Neural progenitor cell (in vitro differentiated cells): ENCODE measurements around the gene NEK4. TPM values are rescaled to one million over a fixed set of nuclear protein-coding genes. Genes with fewer than 3 reads are reported as not detected.

Experiments used
- DNase-seq: peaks from one replicate; pipeline ENCODE4 v3.0.0-alpha.2; 2016; ENCODE audit warnings: low spot score
- H2AFZ ChIP-seq: fragments of 200-600 bp; sonication (generic); replicated peaks from 2 replicates; pipeline ENCODE4 v1.6.1; 2016; ENCODE audit warnings: antibody characterized with exemption
- H3F3A ChIP-seq: fragments of 200-600 bp; sonication (generic); 2 replicates; pipeline ENCODE4 v1.6.1; 2016; ENCODE audit warnings: antibody characterized with exemption, low read depth
- H3K27ac ChIP-seq: fragments of 200-600 bp; sonication (generic); 2 replicates; pipeline ENCODE4 v1.5.1; 2016; ENCODE audit warnings: mild to moderate bottlenecking
- H3K27me3 ChIP-seq: fragments of 200-600 bp; sonication (generic); 2 replicates; pipeline ENCODE4 v1.6.1; 2016; ENCODE audit warnings: mild to moderate bottlenecking, moderate library complexity
- H3K36me3 ChIP-seq: fragments of 200-600 bp; sonication (generic); 2 replicates; pipeline ENCODE4 v1.5.1; 2016
- H3K4me1 ChIP-seq: fragments of 200-600 bp; sonication (generic); 2 replicates; pipeline ENCODE4 v1.6.1; 2016; ENCODE audit warnings: mixed run types
- H3K4me2 ChIP-seq: fragments of 200-600 bp; sonication (generic); 2 replicates; pipeline ENCODE4 v1.6.1; 2016
- H3K4me3 ChIP-seq: fragments of 200-600 bp; sonication (generic); 2 replicates; pipeline ENCODE4 v1.5.1; 2016
- H3K79me2 ChIP-seq: fragments of 200-600 bp; sonication (generic); 2 replicates; pipeline ENCODE4 v1.6.1; 2016; ENCODE audit warnings: low read depth
- H3K9ac ChIP-seq: fragments of 200-600 bp; sonication (generic); 2 replicates; pipeline ENCODE4 v1.6.1; 2016
- H3K9me3 ChIP-seq: fragments of 200-600 bp; sonication (generic); 2 replicates; pipeline ENCODE4 v1.5.1; 2016; ENCODE audit warnings: low read depth
- H4K20me1 ChIP-seq: fragments of 200-600 bp; sonication (generic); 2 replicates; pipeline ENCODE4 v1.6.1; 2016; ENCODE audit warnings: low read depth
- H3K27ac Mint-ChIP-seq: 3 replicates; pipeline ENCODE4 v1.8.0; 2021; ENCODE audit warnings: mixed read lengths
- H3K27me3 Mint-ChIP-seq: 2 replicates; pipeline ENCODE4 v1.8.0; 2022; ENCODE audit warnings: low read depth, mild to moderate bottlenecking, inconsistent platforms, moderate library complexity, mixed read lengths; ENCODE audit not compliant: insufficient read depth
- H3K36me3 Mint-ChIP-seq: 3 replicates; pipeline ENCODE4 v1.8.0; 2021; ENCODE audit warnings: mixed read lengths
- H3K4me1 Mint-ChIP-seq: 3 replicates; pipeline ENCODE4 v1.8.0; 2021; ENCODE audit warnings: mixed read lengths
- H3K4me3 Mint-ChIP-seq: 3 replicates; pipeline ENCODE4 v1.8.0; 2021; ENCODE audit warnings: mild to moderate bottlenecking, moderate library complexity, mixed read lengths
- H3K9me3 Mint-ChIP-seq: 3 replicates; pipeline ENCODE4 v1.8.0; 2020; ENCODE audit warnings: mixed read lengths
- EZH2 ChIP-seq: fragments of 200-600 bp; sonication (generic); IDR thresholded peaks from 2 replicates; pipeline ENCODE4 v1.6.1; 2017; ENCODE audit warnings: antibody characterized with exemption, mild to moderate bottlenecking, moderate library complexity
- EZH2phosphoT487 ChIP-seq: fragments of 200-600 bp; sonication (generic); IDR thresholded peaks from 2 replicates; pipeline ENCODE4 v1.6.1; 2017; ENCODE audit warnings: antibody characterized with exemption
- total RNA-seq: library from RNA; depleted of rRNA; stranded (reverse); fragments of >200 nt; gene quantifications from 2 replicates; pipeline ENCODE4 v1.2.3, GENCODE V29; 2015; ENCODE audit warnings: low replicate concordance
- TF ChIP-seq, protein P1 (sequence below): fragments of 200-600 bp; sonication (generic); IDR thresholded peaks from 2 replicates; pipeline ENCODE4 v1.5.1; 2017; ENCODE audit warnings: antibody characterized with exemption, mild to moderate bottlenecking

The NEK4 gene
- total RNA-seq, 1 donor from 2014 or later = 41.8 TPM

DNA sequence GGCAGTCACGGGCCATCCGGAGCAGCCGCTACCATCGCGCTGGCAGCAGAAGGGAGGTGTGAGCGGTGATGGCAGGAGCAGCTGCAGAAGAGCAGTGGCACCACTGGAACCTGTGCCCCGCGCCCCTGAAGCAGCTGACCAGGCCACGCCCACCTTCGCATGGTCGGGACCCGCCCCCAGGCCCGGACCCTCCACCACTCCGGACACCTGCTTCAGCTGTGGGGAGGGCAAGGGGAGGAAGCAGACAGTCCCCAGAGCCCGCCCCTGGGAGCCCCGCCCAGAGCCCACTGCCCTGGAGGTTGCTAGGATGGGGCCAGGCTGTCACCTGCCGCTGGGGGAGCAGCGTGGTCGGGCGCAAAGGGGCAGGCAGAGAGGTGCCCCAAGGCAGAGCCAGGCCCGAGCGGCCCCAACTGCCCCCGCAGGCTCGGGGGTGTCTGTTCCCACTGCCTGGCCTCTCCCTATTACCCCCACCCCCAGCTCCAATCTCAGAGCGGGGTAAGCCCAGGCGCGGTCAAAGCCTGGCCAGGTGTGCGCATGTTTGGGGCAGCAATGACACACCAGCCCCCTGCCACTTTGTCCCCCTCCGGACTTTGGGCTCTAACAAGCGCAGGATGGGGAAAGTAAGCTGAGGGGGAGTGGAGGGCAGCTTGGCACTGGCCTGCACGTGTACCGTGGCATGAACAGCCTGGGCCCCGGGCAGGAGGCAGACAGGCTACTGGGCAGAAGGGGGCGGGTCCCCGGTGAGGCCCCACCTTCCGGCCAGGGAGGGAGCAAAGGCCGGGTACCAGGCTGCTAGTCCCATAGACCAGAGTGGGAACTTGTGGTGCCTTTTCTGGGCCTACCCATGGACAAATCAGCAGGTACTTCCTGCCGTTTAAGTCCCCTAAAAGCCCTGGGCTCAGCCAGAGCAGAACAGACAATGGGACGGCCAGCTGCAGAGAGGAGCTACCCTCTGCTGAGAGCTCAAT lies 56.1 kb downstream of the NEK4 start:
- peaks cover 10% of the 10 kb centered on the region for H3K27me3 Mint-ChIP-seq
- peaks cover 3% of the 10 kb centered on the region for H3K4me1 ChIP-seq
- H3K9me3 Mint-ChIP-seq = peaks cover 2% of the 10 kb centered on the region
- no peaks in the 10 kb centered on the region for H3K79me2 ChIP-seq
- TF ChIP-seq EZH2phosphoT487 = no peak
- TF ChIP-seq, protein P1, sequence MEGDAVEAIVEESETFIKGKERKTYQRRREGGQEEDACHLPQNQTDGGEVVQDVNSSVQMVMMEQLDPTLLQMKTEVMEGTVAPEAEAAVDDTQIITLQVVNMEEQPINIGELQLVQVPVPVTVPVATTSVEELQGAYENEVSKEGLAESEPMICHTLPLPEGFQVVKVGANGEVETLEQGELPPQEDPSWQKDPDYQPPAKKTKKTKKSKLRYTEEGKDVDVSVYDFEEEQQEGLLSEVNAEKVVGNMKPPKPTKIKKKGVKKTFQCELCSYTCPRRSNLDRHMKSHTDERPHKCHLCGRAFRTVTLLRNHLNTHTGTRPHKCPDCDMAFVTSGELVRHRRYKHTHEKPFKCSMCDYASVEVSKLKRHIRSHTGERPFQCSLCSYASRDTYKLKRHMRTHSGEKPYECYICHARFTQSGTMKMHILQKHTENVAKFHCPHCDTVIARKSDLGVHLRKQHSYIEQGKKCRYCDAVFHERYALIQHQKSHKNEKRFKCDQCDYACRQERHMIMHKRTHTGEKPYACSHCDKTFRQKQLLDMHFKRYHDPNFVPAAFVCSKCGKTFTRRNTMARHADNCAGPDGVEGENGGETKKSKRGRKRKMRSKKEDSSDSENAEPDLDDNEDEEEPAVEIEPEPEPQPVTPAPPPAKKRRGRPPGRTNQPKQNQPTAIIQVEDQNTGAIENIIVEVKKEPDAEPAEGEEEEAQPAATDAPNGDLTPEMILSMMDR = no peak
- no peak for TF ChIP-seq EZH2
- H2AFZ ChIP-seq = no peak overlapping the region
- H3K4me2 ChIP-seq = peak overlapping the region; percentile 74
- peaks cover 27% of the 10 kb centered on the region for H3K36me3 Mint-ChIP-seq
- no peak overlapping the region for H3K4me3 Mint-ChIP-seq
- peaks cover 8% of the 10 kb centered on the region for H3K36me3 ChIP-seq
- DNase-seq = peak; percentile 89
- no peak overlapping the region for H3K9ac ChIP-seq
- H3K27ac ChIP-seq = no peak overlapping the region
- no peak overlapping the region for H3K27ac Mint-ChIP-seq
- H3K4me1 Mint-ChIP-seq = peaks cover 2% of the 10 kb centered on the region
- peak overlapping the region; percentile 42 for H3K4me3 ChIP-seq
- no peaks in the 10 kb centered on the region for H3K27me3 ChIP-seq
- H3F3A ChIP-seq = peaks cover 53% of the 10 kb centered on the region
- H3K9me3 ChIP-seq = no peaks in the 10 kb centered on the region
- H4K20me1 ChIP-seq = no peaks in the 10 kb centered on the region

DNA sequence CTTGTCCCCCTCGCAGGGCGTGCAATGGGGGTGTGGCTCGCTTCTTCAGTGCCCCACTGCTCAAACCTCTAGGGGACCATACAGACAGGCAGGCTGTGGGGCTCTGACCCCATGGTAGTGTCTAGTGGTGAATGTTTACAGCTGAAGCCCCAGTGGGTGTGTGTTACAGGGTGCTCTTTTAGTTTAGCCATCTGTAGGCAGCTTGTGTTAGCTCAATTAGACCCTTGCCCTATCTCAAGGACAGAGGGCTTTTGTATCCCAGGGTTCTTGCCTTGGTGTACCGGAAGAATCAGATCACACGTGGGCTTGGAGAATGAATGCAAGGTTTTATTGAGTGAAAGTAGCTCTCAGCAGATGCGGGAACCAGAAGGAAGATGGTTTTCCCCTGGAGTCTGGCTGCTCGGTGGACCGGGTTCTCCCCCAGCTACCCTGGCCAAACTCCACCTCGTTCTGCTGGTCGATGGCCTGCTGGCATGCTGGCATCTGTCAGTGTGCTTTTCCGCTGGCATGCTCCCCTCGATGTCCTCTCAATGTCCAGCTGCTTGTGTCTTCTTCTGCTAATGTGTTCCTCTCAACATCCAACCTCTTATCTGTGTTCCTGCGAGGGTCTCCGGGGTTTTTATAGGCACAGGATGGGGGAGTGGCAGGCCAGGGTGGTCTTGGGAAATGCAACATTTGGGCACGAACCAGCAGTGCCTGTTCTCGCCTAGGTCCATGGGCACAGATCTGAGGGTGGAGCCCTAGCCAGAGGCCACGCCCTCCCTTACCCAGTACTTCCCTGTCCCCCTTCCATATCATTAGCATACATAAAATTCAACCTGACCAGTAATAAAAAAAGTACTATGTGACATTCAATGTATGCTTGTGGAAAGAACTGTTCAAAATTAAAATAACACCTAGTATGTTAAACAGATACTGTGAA lies 58.2 kb downstream of the NEK4 start:
- TF ChIP-seq, protein P1 = no peak
- TF ChIP-seq EZH2phosphoT487 = no peak
- TF ChIP-seq EZH2 = no peak
- Histone ChIP-seq H3K27ac (no peak overlapping the region), H2AFZ (no peak overlapping the region), H3F3A (peaks cover 66% of the 10 kb centered on the region), H3K27me3 (no peaks in the 10 kb centered on the region), H3K79me2 (peaks cover 9% of the 10 kb centered on the region), H3K4me2 (no peak overlapping the region), H3K36me3 (peaks cover 16% of the 10 kb centered on the region), H3K9ac (no peak overlapping the region), H3K9me3 (no peaks in the 10 kb centered on the region), H3K4me3 (no peak overlapping the region), H3K4me1 (peaks cover 4% of the 10 kb centered on the region), H4K20me1 (no peaks in the 10 kb centered on the region)
- Mint-ChIP-seq H3K4me3 (no peak overlapping the region), H3K36me3 (peaks cover 17% of the 10 kb centered on the region), H3K9me3 (no peaks in the 10 kb centered on the region), H3K27me3 (peaks cover 10% of the 10 kb centered on the region), H3K27ac (no peak overlapping the region), H3K4me1 (peaks cover 3% of the 10 kb centered on the region)
- no peak for DNase-seq

DNA sequence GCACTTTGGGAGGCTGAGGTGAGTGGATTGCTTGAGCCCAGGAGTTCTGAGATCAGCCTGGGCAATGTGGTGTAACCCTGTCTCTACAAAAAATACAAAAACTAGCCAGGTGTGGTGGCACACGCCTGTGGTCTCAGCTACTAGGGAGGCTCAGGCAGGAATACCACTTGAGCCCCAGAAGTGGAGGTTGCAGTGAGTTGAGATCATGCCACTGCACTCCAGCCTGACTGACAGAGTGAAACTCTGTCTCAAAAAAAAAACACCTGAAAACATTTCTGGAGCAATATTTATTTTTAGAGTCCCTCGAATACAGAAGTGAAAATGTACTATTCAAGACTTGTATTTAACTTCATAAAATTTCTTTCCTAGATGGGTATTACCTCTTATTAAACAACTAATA lies 60.2 kb downstream of the NEK4 start:
- no peak for DNase-seq
- no peaks in the 10 kb centered on the region for H3K9me3 Mint-ChIP-seq
- H3K4me1 Mint-ChIP-seq = peaks cover 12% of the 10 kb centered on the region
- Histone ChIP-seq H2AFZ (no peak overlapping the region), H3K27ac (no peak overlapping the region), H3K36me3 (peaks cover 16% of the 10 kb centered on the region), H3K9me3 (no peaks in the 10 kb centered on the region), H3F3A (peaks cover 68% of the 10 kb centered on the region), H3K4me2 (no peak overlapping the region), H3K4me3 (no peak overlapping the region), H3K4me1 (peaks cover 14% of the 10 kb centered on the region), H3K9ac (no peak overlapping the region), H3K27me3 (no peaks in the 10 kb centered on the region), H4K20me1 (peaks cover 4% of the 10 kb centered on the region), H3K79me2 (peaks cover 24% of the 10 kb centered on the region)
- TF ChIP-seq, protein P1 = no peak
- no peak for TF ChIP-seq EZH2phosphoT487
- no peak for TF ChIP-seq EZH2
- no peak overlapping the region for H3K4me3 Mint-ChIP-seq
- peaks cover 18% of the 10 kb centered on the region for H3K36me3 Mint-ChIP-seq
- H3K27ac Mint-ChIP-seq = no peak overlapping the region
- H3K27me3 Mint-ChIP-seq = peaks cover 13% of the 10 kb centered on the region
